Measurements from ENCODE around the gene DNAJB13. TPM values are rescaled to one million over a fixed set of nuclear protein-coding genes. Genes with fewer than 3 reads are reported as not detected.

Gene DNAJB13
- total and polyA plus RNA-seq, 2 of the 4 experiments (the other 2 are of a cell fraction): 0.18 to 0.48 TPM

GRCh38 chr11:73912026-73912425 lies 38.8 kb upstream of the DNAJB13 start:
- no peak for ATAC-seq (ENCODE audit: low read depth)
- intact Hi-C loops (cut with micrococcal nuclease): no loop called here
- H4K91ac ChIP-seq (ENCODE audit: insufficient read depth, low read depth, low read length): no peak overlapping the region
- TF ChIP-seq POLR2A (IDR thresholded peaks at IDR 0.05; ENCODE audit: low read depth, low read length) (no peak), MXI1 (IDR thresholded peaks at IDR 0.05; ENCODE audit: borderline replicate concordance, low read depth, low read length) (no peak), RAD21 (IDR thresholded peaks at IDR 0.05; ENCODE audit: low read length) (no peak), MAZ (IDR thresholded peaks at IDR 0.05; ENCODE audit: borderline replicate concordance, low read depth, low read length) (no peak), CEBPB (IDR thresholded peaks at IDR 0.05; ENCODE audit: low read depth, low read length) (no peak)
- no peak overlapping the region for H3K4me3 ChIP-seq (ENCODE audit: insufficient read depth, low read depth, low read length)
- ChIA-PET CTCF (no interaction called here), POLR2A (ENCODE audit: unreplicated experiment) (no interaction called here)
- no peak overlapping the region for H3K9ac ChIP-seq (ENCODE audit: low read depth, low read length)
- H2AK9ac ChIP-seq (replicated peaks; ENCODE audit: low read depth, low read length, poor library complexity): no peak overlapping the region
- in situ Hi-C loops (cut with MboI; ENCODE audit: low sequenced_read_pairs): no loop called here
- H3K36me3 ChIP-seq (ENCODE audit: control insufficient read depth, insufficient read depth, low read length): peaks cover 32% of the 10 kb centered on the region
- no peak overlapping the region for H2BK15ac ChIP-seq (ENCODE audit: low read depth, low read length)
- H4K8ac ChIP-seq (ENCODE audit: low read depth in 2 of 2, low read length in 2 of 2): no peak overlapping the region
- 86% methylated on average over 1 of the region's 2 CpGs; no CpG with 5 or more reads in 1 of the 2 experiments for WGBS, 2 experiments (ENCODE audit: extremely low coverage in 2 of 2, insufficient read length in 1 of 2)
- no peak overlapping the region for H2BK5ac ChIP-seq (ENCODE audit: low read depth, low read length, poor library complexity, severe bottlenecking)
- BruUV-seq (replicated peaks): no TSS peak
- no peak overlapping the region for H3K23ac ChIP-seq (ENCODE audit: low read depth, low read length)
- no peak overlapping the region for H3K56ac ChIP-seq (ENCODE audit: extremely low read depth, insufficient read depth, low read length)
- no peak for DNase-seq
- no peaks in the 10 kb centered on the region for H3K79me1 ChIP-seq (ENCODE audit: low read depth in 1 of 2, low read length in 2 of 2)
- H3K14ac ChIP-seq (replicated peaks; ENCODE audit: low read depth, low read length): no peak overlapping the region
- peaks cover 4% of the 10 kb centered on the region; the same call in 1 of the 2 replicates for H3K9me1 ChIP-seq (ENCODE audit: insufficient read depth, low read length)
- no peaks in the 10 kb centered on the region for H3K9me3 ChIP-seq (ENCODE audit: control insufficient read depth, insufficient read depth, low read length)
- no peak overlapping the region for H4K5ac ChIP-seq (ENCODE audit: low read depth, low read length)
- H3K18ac ChIP-seq (ENCODE audit: low read depth, low read length): no peak overlapping the region
- no peak overlapping the region for H2BK120ac ChIP-seq (ENCODE audit: low read depth, low read length)
- dilution Hi-C loops (cut with HindIII; ENCODE audit: low sequenced_read_pairs, unreplicated experiment): no loop called here
- H2AK5ac ChIP-seq (ENCODE audit: low read depth, low read length): no peak overlapping the region
- no peak overlapping the region for H3K4ac ChIP-seq (ENCODE audit: low read depth, low read length)
- H2AFZ ChIP-seq (replicated peaks; ENCODE audit: low read length, poor library complexity): no peak overlapping the region
- H4K20me1 ChIP-seq (ENCODE audit: insufficient read depth, low read length): no peaks in the 10 kb centered on the region
- no peak overlapping the region for H3K4me2 ChIP-seq (ENCODE audit: low read depth, low read length)
- H3K27me3 ChIP-seq (ENCODE audit: control insufficient read depth, insufficient read depth, low read length): no peaks in the 10 kb centered on the region
- no peaks in the 10 kb centered on the region for H3K4me1 ChIP-seq (ENCODE audit: control insufficient read depth, insufficient read depth, low read length)
- no peak overlapping the region for H3K27ac ChIP-seq (ENCODE audit: insufficient read depth, low read length)
- H2BK20ac ChIP-seq (ENCODE audit: low read depth, low read length): no peak overlapping the region

Measured in IMR-90 (cell line).